Karpas-422 (cell line): ENCODE data around the gene SERPINB8. TPM values are rescaled to one million over a fixed set of nuclear protein-coding genes. Genes with fewer than 3 reads are reported as not detected.

ENCODE experiments used
- DNase-seq: peaks from one replicate; pipeline ENCODE4 v3.0.0-alpha.2; 2015
- H2AFZ ChIP-seq: fragments of 200-600 bp; sonication (generic); 2 replicates; pipeline ENCODE4 v1.6.1; 2014; ENCODE audit warnings: antibody characterized with exemption, low read length, mixed read lengths
- H3K27ac ChIP-seq: fragments of 200-600 bp; sonication (generic); 2 replicates; pipeline ENCODE4 v1.5.1; 2014; ENCODE audit warnings: mild to moderate bottlenecking, low read length, moderate library complexity
- H3K27me3 ChIP-seq: fragments of 200-600 bp; sonication (generic); 2 replicates; pipeline ENCODE4 v1.6.1; 2014; ENCODE audit warnings: low read length, mixed read lengths
- H3K36me3 ChIP-seq: fragments of 200-600 bp; sonication (generic); 2 replicates; pipeline ENCODE4 v1.6.1; 2014; ENCODE audit warnings: low read length, mixed read lengths; ENCODE audit not compliant: insufficient read depth
- H3K4me1 ChIP-seq: fragments of 200-600 bp; sonication (generic); 2 replicates; pipeline ENCODE4 v1.6.1; 2014; ENCODE audit warnings: mild to moderate bottlenecking, low read length, mixed read lengths
- H3K4me2 ChIP-seq: fragments of 200-600 bp; sonication (generic); 2 replicates; pipeline ENCODE4 v1.6.1; 2014; ENCODE audit warnings: low read length, low read depth, mild to moderate bottlenecking; ENCODE audit not compliant: poor library complexity, severe bottlenecking
- H3K4me3 ChIP-seq: fragments of 200-600 bp; sonication (generic); 2 replicates; pipeline ENCODE4 v1.5.1; 2014; ENCODE audit warnings: mild to moderate bottlenecking, antibody characterized with exemption, low read length, mixed read lengths
- H3K79me2 ChIP-seq: fragments of 200-600 bp; sonication (generic); 2 replicates; pipeline ENCODE4 v1.6.1; 2014; ENCODE audit warnings: mild to moderate bottlenecking, low read length, mixed read lengths
- H3K9ac ChIP-seq: fragments of 200-600 bp; sonication (generic); 2 replicates; pipeline ENCODE4 v1.6.0; 2014; ENCODE audit warnings: low read length
- H3K9me2 ChIP-seq: fragments of 200-600 bp; sonication (generic), shearing (Covaris generic); replicated peaks from 2 replicates; pipeline ENCODE4 v1.6.0; 2014; ENCODE audit warnings: mild to moderate bottlenecking, low read length, moderate library complexity; ENCODE audit not compliant: insufficient read depth
- H3K9me3 ChIP-seq: fragments of 300-700, 200-600 bp; sonication (generic); 2 replicates; pipeline ENCODE4 v1.6.1; 2014; ENCODE audit warnings: low read length, mixed read lengths
- H4K20me1 ChIP-seq: fragments of 200-600 bp; sonication (generic); 2 replicates; pipeline ENCODE4 v1.6.1; 2014; ENCODE audit warnings: mild to moderate bottlenecking, antibody characterized with exemption, low read length, low read depth; ENCODE audit not compliant: insufficient read depth
- total RNA-seq: library from RNA; depleted of rRNA; stranded (reverse); fragments of >200 nt; shearing (Covaris generic); gene quantifications from 2 replicates; pipeline ENCODE4 v1.2.3, GENCODE V29; 2014; ENCODE audit warnings: low replicate concordance

The SERPINB8 gene
- total RNA-seq, 1 experiment from 2014 or later = 4.1 TPM

- no peaks in the 10 kb centered on the region for H3K9me3 ChIP-seq
- no peak overlapping the region for H3K4me3 ChIP-seq
- no peak overlapping the region for H3K9ac ChIP-seq
- no peak for DNase-seq
- H3K4me1 ChIP-seq = no peaks in the 10 kb centered on the region
- H3K27me3 ChIP-seq = no peaks in the 10 kb centered on the region
- no peaks in the 10 kb centered on the region for H3K9me2 ChIP-seq
- no peaks in the 10 kb centered on the region for H3K36me3 ChIP-seq
- H4K20me1 ChIP-seq = no peaks in the 10 kb centered on the region
- H3K79me2 ChIP-seq = no peaks in the 10 kb centered on the region
- no peak overlapping the region for H3K27ac ChIP-seq
- no peak overlapping the region for H3K4me2 ChIP-seq
- no peak overlapping the region for H2AFZ ChIP-seq
Observed at GRCh38 chr18:63960891-63961290, 9.0 kb upstream of the SERPINB8 start.

GRCh38 chr18:63961435-63961980 lies 8.4 kb upstream of the SERPINB8 start:
- Histone ChIP-seq H3K27me3 (no peaks in the 10 kb centered on the region), H4K20me1 (no peaks in the 10 kb centered on the region), H3K4me1 (no peaks in the 10 kb centered on the region), H3K79me2 (no peaks in the 10 kb centered on the region), H3K27ac (no peak overlapping the region), H3K9ac (no peak overlapping the region), H3K9me2 (no peaks in the 10 kb centered on the region), H3K36me3 (no peaks in the 10 kb centered on the region), H2AFZ (no peak overlapping the region), H3K4me2 (no peak overlapping the region), H3K4me3 (no peak overlapping the region), H3K9me3 (no peaks in the 10 kb centered on the region)
- DNase-seq = no peak

GRCh38 chr18:63962137-63962536 lies 7.7 kb upstream of the SERPINB8 start:
- H3K9ac ChIP-seq = no peak overlapping the region
- no peaks in the 10 kb centered on the region for H3K27me3 ChIP-seq
- no peak overlapping the region for H3K4me2 ChIP-seq
- no peaks in the 10 kb centered on the region for H3K79me2 ChIP-seq
- no peaks in the 10 kb centered on the region for H3K9me2 ChIP-seq
- H3K36me3 ChIP-seq = no peaks in the 10 kb centered on the region
- no peaks in the 10 kb centered on the region for H3K4me1 ChIP-seq
- no peaks in the 10 kb centered on the region for H4K20me1 ChIP-seq
- no peak overlapping the region for H3K4me3 ChIP-seq
- H3K9me3 ChIP-seq = no peaks in the 10 kb centered on the region
- no peak overlapping the region for H3K27ac ChIP-seq
- no peak for DNase-seq
- no peak overlapping the region for H2AFZ ChIP-seq

GRCh38 chr18:63963615-63964256 lies 6.1 kb upstream of the SERPINB8 start:
- H3K27me3 ChIP-seq = no peaks in the 10 kb centered on the region
- H2AFZ ChIP-seq = no peak overlapping the region
- H3K4me3 ChIP-seq = no peak overlapping the region
- H3K9ac ChIP-seq = no peak overlapping the region
- no peaks in the 10 kb centered on the region for H4K20me1 ChIP-seq
- H3K36me3 ChIP-seq = no peaks in the 10 kb centered on the region
- no peaks in the 10 kb centered on the region for H3K9me2 ChIP-seq
- DNase-seq = peak; percentile 89
- no peaks in the 10 kb centered on the region for H3K9me3 ChIP-seq
- no peak overlapping the region for H3K27ac ChIP-seq
- no peaks in the 10 kb centered on the region for H3K4me1 ChIP-seq
- no peaks in the 10 kb centered on the region for H3K79me2 ChIP-seq
- no peak overlapping the region for H3K4me2 ChIP-seq

GRCh38 chr18:63964908-63965307 lies 5.0 kb upstream of the SERPINB8 start:
- DNase-seq = no peak
- no peak overlapping the region for H3K9ac ChIP-seq
- H3K27ac ChIP-seq = no peak overlapping the region
- H3K9me3 ChIP-seq = no peaks in the 10 kb centered on the region
- H4K20me1 ChIP-seq = no peaks in the 10 kb centered on the region
- H3K4me2 ChIP-seq = no peak overlapping the region
- H2AFZ ChIP-seq = no peak overlapping the region
- no peaks in the 10 kb centered on the region for H3K9me2 ChIP-seq
- H3K27me3 ChIP-seq = no peaks in the 10 kb centered on the region
- no peaks in the 10 kb centered on the region for H3K36me3 ChIP-seq
- H3K4me1 ChIP-seq = peaks cover 6% of the 10 kb centered on the region
- H3K79me2 ChIP-seq = no peaks in the 10 kb centered on the region
- no peak overlapping the region for H3K4me3 ChIP-seq

GRCh38 chr18:63965716-63966330 lies 4.1 kb upstream of the SERPINB8 start:
- Histone ChIP-seq H3K79me2 (no peaks in the 10 kb centered on the region), H3K36me3 (no peaks in the 10 kb centered on the region), H3K9ac (no peak overlapping the region), H3K4me2 (no peak overlapping the region), H2AFZ (no peak overlapping the region), H3K27me3 (no peaks in the 10 kb centered on the region), H3K9me3 (no peaks in the 10 kb centered on the region), H3K4me3 (no peak overlapping the region), H4K20me1 (no peaks in the 10 kb centered on the region), H3K4me1 (peaks cover 9% of the 10 kb centered on the region), H3K9me2 (no peaks in the 10 kb centered on the region), H3K27ac (no peak overlapping the region)
- DNase-seq = no peak

GRCh38 chr18:63970809-63971205 lies 926 bp downstream of the SERPINB8 start:
- H3K9me2 ChIP-seq = no peaks in the 10 kb centered on the region

GRCh38 chr18:63971320-63972001 lies 1.6 kb downstream of the SERPINB8 start:
- Histone ChIP-seq H2AFZ (no peak overlapping the region), H3K4me3 (peak overlapping the region; percentile 76), H3K4me2 (peak overlapping the region; percentile 80), H3K9me2 (no peaks in the 10 kb centered on the region), H3K4me1 (peaks cover 21% of the 10 kb centered on the region), H3K79me2 (no peaks in the 10 kb centered on the region), H4K20me1 (no peaks in the 10 kb centered on the region), H3K36me3 (no peaks in the 10 kb centered on the region), H3K9me3 (no peaks in the 10 kb centered on the region), H3K27ac (no peak overlapping the region), H3K27me3 (no peaks in the 10 kb centered on the region), H3K9ac (peak overlapping the region; percentile 76; the same call in 1 of the 2 replicates)
- DNase-seq = no peak

More at GRCh38 chr18:63970809-63971205, 926 bp downstream of the SERPINB8 start:
- Histone ChIP-seq H3K4me1 (peaks cover 20% of the 10 kb centered on the region), H3K27me3 (no peaks in the 10 kb centered on the region), H3K27ac (no peak overlapping the region), H3K36me3 (no peaks in the 10 kb centered on the region), H3K9me3 (no peaks in the 10 kb centered on the region), H2AFZ (peak overlapping the region; percentile 87), H4K20me1 (no peaks in the 10 kb centered on the region), H3K4me2 (peak overlapping the region; percentile 80), H3K79me2 (no peaks in the 10 kb centered on the region), H3K4me3 (peak overlapping the region; percentile 76), H3K9ac (peak overlapping the region; percentile 76)
- no peak for DNase-seq
